Fibroblast of lung (primary cell): ENCODE measurements around the gene PAK6.

Experiments used
- CTCF ChIP-seq, 2 donors: IDR thresholded peaks in 1 of 2; conservative IDR thresholded peaks in 1 of 2; 1 replicate in 1 of 2; 2 replicates in 1 of 2; pipeline ENCODE4 v1.5.1; 2011 to 2012; ENCODE audit warnings: low read length in 2 of 2, control low read depth in 1 of 2, inconsistent platforms in 1 of 2, low read depth in 1 of 2, mild to moderate bottlenecking in 1 of 2
- EZH2 ChIP-seq: IDR thresholded peaks from 2 replicates; pipeline ENCODE4 v1.5.1; 2012; ENCODE audit warnings: low read length, control low read depth, mild to moderate bottlenecking; ENCODE audit errors: missing control alignments

GRCh38 chr15:40269604-40270003 lies 30.7 kb downstream of the PAK6 start:
- TF ChIP-seq CTCF (conservative IDR thresholded peaks at IDR 0.05 in 1 of 2, IDR thresholded peaks at IDR 0.05 in 1 of 2; ENCODE audit: low read depth in 1 of 2, low read length in 2 of 2) (no peak), EZH2 (no peak)
